ENCODE measurements around the gene TRABD.

DNA sequence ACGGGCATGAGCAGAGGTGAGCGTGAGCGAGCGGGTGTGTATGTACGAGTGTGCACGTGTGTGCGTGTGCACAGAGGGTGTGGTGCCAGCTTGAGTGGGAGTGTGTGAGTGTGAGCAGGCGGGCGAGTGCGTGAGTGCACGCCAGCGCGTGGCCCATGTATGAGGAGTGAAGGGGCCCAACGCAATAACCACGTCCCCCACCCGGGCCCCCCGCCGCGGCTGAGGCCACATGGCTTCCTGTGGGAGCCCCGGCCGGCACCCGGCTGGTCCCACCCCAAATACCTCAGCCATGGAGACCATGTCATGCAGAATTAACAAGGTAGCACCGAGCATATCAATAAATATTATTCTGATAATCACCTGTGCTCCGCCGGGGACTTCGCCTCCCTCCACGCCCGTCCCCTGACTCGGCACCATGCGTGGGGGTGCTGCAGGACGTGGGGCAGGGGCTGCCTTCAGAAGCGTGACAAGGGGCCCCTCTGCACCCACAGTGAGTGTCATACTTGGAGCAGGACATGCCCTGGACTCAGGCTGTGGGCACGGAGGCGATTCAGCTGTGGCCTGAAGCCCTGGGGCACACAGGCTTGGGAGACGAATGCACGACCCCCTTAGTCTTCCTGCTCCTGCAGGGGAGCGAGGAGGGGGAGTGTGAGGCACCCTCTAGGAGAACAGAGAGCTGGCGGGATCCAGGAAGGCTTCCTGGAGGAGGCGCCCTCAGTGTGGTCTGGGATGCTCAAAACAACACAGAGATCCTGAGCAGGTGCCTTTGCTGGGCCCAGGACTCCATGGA lies 5.6 kb upstream of the TRABD start:
- TF ChIP-seq, protein P1, sequence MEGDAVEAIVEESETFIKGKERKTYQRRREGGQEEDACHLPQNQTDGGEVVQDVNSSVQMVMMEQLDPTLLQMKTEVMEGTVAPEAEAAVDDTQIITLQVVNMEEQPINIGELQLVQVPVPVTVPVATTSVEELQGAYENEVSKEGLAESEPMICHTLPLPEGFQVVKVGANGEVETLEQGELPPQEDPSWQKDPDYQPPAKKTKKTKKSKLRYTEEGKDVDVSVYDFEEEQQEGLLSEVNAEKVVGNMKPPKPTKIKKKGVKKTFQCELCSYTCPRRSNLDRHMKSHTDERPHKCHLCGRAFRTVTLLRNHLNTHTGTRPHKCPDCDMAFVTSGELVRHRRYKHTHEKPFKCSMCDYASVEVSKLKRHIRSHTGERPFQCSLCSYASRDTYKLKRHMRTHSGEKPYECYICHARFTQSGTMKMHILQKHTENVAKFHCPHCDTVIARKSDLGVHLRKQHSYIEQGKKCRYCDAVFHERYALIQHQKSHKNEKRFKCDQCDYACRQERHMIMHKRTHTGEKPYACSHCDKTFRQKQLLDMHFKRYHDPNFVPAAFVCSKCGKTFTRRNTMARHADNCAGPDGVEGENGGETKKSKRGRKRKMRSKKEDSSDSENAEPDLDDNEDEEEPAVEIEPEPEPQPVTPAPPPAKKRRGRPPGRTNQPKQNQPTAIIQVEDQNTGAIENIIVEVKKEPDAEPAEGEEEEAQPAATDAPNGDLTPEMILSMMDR (IDR thresholded peaks at IDR 0.05), result no peak
- TF ChIP-seq POLR2AphosphoS5 (IDR thresholded peaks at IDR 0.05), result no peak
- TF ChIP-seq POLR2A (IDR thresholded peaks at IDR 0.05; ENCODE audit: low read depth), result no peak
- TF ChIP-seq EP300 (IDR thresholded peaks at IDR 0.05), result no peak

Measured in esophagus muscularis mucosa (tissue), 4 donors.